GM21737 (cell line): Measurements from ENCODE around the gene F2.
"Not testable (repeated sequence)": the region's sequence is repeated elsewhere in the genome, so short reads cannot be mapped to it uniquely, and the experiment has no call there.

Experiments
- ATAC-seq: cut with Tn5 transposase; IDR thresholded peaks from one replicate; pipeline ENCODE4 v1.9.1; 2021; ENCODE audit warnings: mild to moderate bottlenecking, moderate library complexity; ENCODE audit not compliant: unreplicated experiment

F2 gene

DNA sequence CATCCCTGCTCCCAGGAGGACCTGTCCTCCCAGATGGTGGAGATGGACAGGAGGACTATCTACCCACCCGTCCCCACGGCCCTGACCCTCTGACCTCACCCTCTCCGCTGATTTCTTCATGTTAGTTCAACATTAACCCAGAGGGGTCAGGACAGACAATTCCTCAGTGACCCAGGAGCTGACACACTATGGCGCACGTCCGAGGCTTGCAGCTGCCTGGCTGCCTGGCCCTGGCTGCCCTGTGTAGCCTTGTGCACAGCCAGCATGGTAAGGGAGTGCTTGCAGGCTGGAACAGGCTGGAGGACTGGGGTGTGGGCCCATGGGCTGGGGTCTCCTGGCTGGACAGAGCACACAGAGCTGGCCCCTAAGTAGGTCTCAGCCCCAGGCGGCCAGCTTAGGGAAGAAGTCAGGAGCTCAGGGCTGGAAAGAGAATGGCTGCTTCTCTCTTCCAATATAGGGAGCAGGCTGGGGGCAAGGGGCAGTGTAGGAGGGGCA, at the start of gene F2:
Gene F2, plus strand, starts transcription at position 166 of the 495 bp plus-strand sequence. Its CDS starts 23 bp downstream, at position 189.
- no peak for ATAC-seq

GRCh38 chr11:46669711-46670139, 49.3 kb upstream of the F2 start:
- ATAC-seq: no peak

DNA sequence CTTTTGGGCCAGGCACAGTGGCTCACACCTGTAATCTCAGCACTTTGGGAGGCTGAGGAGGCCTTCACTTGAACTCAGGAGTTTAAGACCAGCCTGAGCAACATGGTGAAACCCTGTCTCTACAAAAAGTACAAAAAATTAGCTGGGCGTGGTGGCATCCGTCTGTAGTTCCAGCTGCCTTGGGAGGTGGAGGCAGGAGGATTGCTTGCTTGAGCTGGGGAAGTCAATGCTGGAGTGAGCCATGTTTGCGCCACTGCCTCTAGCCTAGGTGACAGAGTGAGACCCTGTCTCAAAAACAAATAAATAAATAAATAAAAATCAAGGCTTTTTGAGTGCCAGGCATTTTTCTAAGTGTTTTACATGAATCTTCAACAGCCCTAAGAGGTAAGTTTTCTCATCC, 48.5 kb upstream of the F2 start:
- not testable (repeated sequence) for ATAC-seq

GRCh38 chr11:46671958-46672315, 47.1 kb upstream of the F2 start:
- no peak for ATAC-seq

- no peak for ATAC-seq
Observed at GRCh38 chr11:46672381-46672839, 46.6 kb upstream of the F2 start.

GRCh38 chr11:46673713-46674462, 45.1 kb upstream of the F2 start:
- ATAC-seq: no peak

DNA sequence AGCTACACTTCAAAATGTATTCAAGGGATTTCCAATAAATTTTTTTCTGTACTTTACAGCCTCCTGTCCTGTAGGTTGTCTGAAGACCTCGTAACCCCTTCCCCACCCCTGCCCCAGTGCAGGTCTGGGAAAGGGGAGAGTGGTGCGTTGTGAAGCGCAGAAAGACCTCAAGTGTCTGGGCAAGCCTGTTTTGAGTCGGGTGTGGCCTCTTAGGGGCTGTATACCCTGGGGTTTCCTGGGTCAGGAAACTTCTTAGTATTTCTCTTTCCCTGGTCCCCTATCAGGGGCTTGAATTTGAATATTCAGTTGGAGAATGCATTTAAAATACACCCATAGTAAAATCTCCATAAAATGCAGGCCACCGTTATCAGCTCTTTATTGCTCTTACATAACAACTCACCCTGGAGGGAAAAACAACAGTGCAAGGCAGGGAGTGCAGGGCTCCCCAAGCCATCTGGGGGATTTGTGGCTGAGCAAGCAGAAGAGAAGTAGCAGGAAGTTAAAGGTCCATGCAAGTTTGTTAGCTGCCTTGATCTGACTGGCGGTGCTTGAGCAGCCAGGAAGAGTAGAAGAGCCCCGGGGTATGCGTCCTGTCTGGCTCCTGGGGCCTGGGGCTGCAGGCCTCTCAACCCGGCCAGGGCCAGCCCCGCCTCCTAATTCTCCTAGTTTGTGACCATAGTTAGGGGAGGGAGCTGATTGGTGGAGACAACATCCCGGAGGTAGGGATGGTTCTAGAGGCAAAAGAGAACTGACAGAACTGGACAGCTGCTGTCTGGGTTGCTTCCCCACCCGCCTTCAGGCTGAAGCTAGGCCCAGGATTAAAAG, 44.3 kb upstream of the F2 start:
- ATAC-seq: no peak

DNA sequence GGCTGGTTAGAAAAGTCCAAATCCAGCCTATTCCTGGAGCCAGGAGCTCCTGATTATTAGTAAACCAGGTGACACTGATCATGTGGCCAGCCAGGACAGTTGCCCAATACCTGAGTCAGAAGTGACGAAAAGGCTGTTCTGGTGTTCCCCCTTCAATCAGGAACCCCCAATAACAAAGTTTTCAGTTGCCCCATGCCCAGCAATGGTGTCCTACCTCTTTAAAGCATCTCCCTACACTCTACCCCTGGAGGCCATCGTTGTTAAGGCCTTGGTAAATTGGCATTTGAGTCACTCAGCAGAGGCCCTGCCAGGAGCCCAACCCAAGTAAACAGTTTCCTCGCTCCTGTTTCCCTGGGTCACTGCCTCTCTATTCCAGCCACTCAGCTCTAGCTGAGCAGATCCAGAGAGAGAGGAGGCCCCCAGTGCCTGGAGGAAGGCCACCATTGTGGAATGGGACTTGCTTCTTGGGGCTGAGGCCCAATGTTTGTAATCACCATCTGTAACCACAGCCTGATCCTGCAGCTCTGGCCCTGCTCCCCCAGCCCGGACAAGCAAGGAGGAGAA, 43.6 kb upstream of the F2 start:
- ATAC-seq: no peak

DNA sequence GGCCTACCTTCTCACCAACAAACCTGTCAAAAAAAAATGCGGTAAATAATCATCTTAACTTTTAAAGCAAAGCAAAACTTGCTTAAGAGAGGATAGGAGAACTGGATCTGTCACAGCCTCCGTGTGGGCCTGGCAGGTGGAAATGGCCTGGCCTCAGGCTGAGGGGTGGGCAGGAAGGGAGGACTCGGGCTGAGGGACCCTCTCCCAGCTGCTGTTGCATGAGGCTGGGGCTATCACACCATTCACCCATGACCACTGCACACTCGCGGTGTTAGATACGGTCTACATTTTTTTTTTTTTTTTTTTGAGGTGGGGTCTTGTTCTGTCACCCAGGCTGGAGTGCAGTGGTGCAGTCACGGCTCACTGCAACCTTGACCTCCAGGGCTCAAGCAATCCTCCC, 43.1 kb upstream of the F2 start:
- no peak for ATAC-seq

DNA sequence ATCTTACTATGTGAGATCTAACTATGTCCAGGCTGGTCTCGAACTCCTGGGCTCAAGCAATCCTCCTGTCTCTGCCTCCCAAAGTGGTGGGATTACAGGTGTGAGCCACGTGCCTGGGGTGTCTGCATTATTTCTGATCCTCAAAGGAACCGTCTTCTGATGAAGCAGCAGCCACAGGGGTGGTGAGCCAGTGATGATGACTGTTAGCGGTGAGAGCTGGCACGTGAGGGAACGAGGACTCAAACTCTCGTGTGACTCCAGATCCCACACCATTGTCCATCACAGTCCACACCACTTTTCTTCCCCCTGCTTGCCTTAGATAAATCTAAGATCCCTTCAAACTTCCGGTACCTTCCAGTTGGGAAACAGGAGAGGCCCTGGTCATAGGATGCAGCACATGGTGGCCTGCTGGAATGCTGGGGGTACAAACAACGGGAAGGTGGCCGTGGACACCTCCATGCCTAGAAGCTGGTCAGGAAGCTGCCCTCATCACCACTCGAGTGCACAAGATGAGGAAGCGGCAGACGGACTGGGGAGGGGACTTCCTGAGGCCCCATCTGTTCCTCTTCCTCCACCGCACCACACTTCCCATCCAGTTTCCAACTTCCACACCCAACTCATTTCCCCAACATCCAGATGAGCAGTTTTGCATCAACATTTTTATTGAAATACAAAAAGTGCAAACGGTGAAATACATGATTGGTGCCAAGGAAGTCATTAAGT, 42.4 kb upstream of the F2 start:
- no peak for ATAC-seq

DNA sequence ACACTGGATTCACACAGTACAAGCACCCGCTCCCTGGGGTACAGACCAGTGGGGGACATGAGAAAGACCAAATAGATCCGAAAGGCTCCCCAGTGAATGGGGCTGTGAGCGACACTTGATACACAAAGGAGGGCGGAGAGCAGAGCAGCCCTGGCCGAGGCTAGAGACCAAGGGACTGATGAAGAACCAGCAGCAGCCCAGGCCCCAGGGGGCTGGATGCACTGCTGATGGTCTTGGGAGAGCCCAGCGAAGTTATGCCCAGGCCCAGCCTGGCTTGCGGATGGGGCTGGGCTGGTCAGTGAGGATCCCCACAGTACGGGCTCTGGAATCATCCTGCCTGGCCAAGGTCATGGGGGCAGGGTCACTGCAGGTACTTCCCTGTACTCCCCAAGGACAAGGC, 41.8 kb upstream of the F2 start:
- no peak for ATAC-seq

DNA sequence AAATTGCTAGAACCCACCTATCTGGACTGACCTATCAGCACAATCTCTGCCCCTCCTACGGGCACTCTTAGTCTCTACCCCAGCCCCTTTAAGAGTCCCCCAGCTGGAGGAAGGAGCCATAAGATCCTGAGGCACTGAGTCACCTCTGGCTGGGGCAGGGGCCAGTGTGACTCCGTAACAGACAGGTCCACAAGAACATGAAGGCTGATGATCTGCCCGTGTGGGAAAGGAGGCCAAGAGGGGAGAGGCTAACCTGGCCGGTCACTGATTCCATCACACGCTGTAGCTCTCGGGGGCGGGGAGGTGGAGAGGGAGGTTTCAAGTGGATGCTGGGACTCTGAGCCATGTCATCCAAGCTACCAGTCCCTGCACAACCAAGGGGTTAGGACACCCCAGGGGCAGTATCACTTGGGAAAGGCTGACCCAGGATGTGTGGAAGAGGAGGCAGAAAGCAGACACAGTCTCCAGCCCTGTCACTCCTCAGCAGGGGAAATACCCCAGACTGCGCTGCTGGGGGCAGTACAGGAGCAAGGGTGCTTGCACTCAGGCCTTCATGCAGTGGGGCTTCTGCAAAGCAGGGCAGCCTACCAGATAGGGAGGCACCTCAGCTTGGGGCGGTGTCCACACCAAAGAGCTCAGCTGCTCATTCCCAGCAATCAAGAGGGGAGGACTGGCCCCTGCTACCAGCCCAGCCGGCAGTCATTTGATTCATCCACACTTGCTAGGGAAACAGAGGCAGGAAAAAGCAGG, 40.8 kb upstream of the F2 start:
- ATAC-seq: no peak

- ATAC-seq: no peak
Observed at GRCh38 chr11:46678741-46679130, 40.3 kb upstream of the F2 start.

DNA sequence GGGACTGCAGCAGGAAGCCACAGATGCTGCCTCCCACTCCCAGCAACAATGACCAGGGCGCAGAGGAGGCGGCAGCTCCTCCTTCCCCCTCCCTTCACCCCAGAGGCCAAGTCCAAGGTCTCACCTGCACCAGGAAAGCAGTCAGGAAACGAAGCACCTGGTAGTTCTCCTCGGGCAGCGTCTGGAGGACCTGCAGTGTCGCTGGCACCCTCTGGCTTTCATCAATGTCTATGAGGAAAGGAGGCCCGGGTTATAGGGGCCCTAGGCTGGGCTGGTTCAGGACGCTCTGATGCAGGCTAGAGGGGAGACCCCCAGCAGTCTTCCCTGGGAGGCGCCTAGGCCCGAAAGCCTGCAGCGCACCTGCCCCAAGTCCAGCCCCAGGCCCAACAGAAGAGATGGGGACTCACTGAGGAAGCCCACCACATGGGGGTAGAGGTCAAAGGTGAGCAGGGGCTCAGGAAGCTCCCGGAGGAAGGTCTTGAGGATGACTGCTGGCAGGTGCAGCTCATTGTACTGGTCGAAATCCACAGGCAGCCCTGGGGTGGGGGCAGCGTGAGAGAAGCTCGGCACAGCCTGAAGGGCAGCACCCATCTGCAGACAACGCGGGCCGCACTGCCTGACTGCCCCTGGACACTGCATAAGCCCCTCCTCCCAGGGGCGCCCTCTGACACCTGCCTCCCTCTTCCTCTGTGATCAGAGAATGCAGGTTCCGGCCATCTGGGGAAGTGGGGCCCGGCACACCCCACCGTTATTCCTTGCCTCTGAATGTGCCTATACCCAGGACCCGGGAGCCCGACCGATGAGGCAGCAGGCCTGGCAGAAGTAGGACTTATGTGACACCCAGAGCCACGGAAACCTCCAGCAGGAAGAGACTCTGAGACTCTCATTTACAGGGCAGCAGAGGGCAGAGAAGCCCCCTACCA, 39.5 kb upstream of the F2 start:
- ATAC-seq: no peak

DNA sequence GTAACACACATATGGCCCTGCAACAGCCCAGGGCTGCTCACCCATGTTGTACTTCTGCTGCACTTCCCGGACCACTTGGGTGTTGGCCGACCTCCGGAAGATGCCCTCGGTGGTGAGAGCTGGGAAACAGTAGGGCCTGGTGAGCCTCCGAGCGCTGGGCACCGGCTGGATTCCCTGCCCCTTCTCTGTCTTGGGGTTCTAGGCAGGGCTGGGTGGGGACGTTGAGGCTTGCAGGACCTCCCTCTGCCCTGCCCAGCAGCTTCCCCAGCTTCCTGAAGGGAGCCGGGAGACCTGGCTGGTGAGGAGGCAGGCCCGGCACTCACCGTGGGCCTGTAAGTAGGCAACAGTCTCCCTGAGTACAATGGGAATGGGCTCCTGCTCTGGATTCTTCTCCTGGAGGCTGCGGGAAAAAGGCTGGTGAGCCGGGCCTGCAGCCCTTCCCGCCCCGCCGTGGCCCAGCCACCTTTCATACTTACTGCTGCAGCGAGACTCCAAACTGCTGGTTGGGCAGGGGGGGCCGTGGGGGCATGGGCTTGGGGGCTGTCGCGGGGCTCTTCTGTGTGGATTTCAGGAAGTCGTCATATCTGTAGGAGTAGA, 38.8 kb upstream of the F2 start:
- no peak for ATAC-seq

GRCh38 chr11:46680815-46681214, 38.2 kb upstream of the F2 start:
- ATAC-seq: no peak

GRCh38 chr11:46681814-46682213, 37.2 kb upstream of the F2 start:
- no peak for ATAC-seq

DNA sequence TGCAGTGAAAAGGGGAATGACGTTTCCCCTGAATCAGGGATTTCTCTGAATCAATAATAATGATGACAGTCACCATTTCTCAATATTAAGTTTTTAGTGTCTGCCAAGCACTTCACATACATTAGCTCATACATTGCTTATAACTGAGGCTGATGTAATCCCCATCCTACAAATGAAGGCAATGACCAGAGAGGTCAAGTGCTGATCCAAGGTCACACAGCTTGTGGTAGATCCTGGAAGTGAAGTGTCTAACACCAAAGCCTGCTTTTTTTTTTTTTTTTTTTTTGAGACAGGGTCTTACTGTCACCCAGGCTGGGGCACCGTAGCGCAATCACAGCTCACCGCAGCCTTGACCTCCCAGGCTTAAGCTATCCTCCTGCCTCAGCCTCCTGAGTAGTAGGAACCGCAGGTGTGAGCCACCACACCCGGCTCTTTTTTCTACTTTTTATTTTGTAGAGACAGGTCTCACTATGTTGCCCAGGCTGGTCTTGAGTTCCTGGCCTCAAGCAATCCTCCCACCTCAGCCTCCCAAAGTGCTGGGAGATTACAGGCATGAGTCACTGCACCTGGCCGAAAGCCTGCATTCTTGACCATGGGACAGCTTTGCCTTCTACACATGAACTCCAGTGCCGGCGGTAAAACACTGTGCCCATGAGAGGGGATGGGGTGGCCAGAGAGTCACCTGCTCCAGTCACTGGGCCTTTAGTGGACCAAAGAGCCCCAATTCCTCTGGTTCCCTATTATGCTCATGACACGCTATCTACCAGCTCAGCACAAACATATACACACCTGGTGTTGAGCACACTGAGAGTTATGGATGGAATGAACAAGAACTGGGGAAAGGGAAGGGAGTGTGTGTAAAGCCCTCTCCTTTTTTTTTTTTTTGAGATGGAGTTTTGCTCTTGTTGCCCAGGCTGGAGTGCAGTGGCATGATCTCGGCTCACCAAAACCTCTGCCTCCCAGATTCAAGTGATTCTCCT, 36.0 kb upstream of the F2 start:
- ATAC-seq: no peak
